Thyroid gland (tissue), 4 donors: ENCODE measurements around the gene TBCD.

Experiments
- POLR2A ChIP-seq, 2 donors: fragments of 450-650 bp; IDR thresholded peaks; one replicate each; pipeline ENCODE4 v1.6.1; 2017; ENCODE audit warnings: antibody characterized with exemption in 2 of 2, mild to moderate bottlenecking in 2 of 2, moderate library complexity in 1 of 2
- TF ChIP-seq, protein P1 (sequence below), 6 experiments: fragments of 200-600 bp in 3 of 6; fragments of 450-650 bp in 3 of 6; sonication (generic) in 3 of 6; IDR thresholded peaks; one replicate each; pipeline ENCODE4 v1.5.1; 2016 to 2019; ENCODE audit warnings: antibody characterized with exemption in 6 of 6, mild to moderate bottlenecking in 2 of 6, inconsistent platforms in 1 of 6, moderate library complexity in 1 of 6

DNA sequence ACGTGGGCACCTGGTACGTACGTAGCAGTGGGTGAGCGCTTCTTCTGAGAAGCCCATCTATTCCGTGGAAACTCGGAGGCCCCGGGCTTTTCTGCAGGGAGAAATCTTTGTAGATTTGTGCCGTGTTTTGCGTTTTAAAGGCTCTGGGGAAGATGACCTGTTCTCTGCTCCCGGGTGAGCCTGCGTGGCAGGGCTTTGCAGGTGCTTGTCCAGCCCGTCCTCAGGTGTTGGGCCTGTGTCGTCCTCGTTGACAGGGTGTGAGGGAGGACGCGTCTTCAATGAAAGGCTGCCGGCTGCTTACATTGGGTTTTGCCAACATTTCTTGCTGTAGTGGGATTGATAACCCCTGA lies 175.4 kb downstream of the TBCD start:
- TF ChIP-seq, protein P1, sequence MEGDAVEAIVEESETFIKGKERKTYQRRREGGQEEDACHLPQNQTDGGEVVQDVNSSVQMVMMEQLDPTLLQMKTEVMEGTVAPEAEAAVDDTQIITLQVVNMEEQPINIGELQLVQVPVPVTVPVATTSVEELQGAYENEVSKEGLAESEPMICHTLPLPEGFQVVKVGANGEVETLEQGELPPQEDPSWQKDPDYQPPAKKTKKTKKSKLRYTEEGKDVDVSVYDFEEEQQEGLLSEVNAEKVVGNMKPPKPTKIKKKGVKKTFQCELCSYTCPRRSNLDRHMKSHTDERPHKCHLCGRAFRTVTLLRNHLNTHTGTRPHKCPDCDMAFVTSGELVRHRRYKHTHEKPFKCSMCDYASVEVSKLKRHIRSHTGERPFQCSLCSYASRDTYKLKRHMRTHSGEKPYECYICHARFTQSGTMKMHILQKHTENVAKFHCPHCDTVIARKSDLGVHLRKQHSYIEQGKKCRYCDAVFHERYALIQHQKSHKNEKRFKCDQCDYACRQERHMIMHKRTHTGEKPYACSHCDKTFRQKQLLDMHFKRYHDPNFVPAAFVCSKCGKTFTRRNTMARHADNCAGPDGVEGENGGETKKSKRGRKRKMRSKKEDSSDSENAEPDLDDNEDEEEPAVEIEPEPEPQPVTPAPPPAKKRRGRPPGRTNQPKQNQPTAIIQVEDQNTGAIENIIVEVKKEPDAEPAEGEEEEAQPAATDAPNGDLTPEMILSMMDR (IDR thresholded peaks at IDR 0.05): no peak
- no peak for TF ChIP-seq POLR2A (IDR thresholded peaks at IDR 0.05)
